LoVo (cell line): Measurements from ENCODE around the gene DPM2.

ENCODE experiments used
- DNase-seq: peaks from one replicate; pipeline ENCODE4 v3.0.0-alpha.2; 2016; ENCODE audit warnings: low spot score

DPM2 gene

DNA sequence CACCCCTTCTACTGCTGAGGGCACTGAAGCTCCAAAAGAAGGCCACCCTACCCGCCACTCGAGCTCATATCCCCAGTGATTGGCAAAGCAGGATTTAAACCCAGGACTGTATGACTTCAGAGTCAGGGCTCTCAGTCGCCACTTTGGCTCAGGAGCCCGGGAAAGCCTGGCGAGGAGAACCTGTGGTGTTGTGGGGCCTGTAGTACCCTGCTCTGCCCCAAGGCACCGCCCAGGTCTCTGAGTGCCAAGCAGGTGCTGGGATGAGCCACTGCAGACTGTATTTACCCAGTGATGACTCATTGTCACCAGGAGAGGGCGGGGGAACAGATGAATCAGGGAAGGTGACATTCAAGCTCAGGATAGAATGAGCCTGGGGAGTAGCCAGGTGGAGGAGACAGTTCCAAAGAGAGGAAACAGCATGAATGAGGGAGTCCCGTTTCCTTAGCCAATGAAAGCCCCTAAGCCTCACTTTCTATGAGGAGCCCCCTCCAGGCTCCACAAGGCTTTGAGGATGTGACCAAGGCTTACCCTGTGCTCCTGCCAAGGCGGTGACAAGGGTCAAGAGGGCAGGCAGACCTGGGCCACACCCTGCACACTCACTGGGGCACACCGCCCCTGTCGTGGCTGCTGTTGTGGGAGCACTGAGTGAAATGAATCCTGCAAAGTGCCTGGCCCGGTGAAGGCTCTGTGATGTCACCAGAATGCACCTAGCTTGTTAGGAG is 17.8 kb upstream of the DPM2 start:
- peak; percentile 95 for DNase-seq

DNA sequence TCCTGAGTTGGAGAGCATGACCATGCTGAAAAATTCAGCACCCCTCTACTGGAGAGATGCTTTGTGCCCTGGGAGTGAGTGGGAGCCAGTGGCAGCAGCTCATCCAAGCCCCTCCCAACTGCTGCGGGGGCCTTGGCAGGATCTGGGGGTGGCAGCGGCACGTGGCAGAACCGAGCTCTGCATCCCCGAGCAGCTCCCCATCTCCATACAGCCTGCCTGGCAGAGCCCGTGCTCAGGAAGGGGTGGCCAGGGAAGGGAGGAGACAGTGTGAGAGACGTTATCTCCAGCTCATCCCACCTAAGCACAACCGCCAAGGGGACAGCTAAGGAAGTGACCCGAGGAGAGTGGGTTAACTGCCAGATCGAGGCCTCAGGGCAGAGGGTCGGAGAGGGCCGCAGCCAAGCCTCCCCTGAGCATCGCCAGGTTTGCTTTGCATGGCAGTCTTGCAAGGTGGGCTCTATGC is 17.2 kb upstream of the DPM2 start:
- no peak for DNase-seq

DNA sequence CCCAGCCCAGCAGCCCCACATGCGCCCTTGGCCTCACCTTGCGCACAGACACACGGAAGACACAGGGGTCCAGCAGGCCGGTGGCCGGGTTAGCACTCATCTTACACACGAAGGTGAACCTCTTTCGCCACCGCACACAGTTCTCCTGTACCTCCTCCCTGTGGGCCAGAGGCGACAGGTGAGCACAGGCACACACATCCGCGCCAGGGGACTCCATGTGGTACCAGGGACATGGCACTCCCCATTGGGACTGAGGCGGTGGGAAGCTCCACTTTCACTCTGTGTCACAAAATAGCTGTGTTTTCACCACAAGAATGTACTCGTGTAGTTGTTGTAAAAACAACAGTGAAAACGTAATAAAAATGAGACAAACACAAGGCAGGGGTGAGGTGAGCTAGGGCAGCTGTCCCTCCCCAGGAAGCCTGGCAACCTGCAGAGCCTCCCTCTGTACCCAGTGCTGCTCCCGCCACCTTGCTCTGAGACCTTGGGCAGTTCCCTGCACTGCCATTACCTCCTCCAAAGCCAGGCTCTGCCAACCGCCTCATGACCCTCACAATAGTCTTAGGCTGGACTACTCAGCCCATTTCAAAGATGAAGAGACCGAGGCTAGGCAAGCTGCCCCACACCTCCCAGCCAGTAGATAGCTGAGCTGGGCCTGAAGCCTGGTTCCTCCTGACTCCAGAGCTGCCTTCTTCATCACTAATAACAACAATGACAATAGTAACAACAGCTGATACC is 16.3 kb upstream of the DPM2 start:
- no peak for DNase-seq

- DNase-seq = no peak
Measured at GRCh38 chr9:127953154-127953553, 15.5 kb upstream of the DPM2 start.

DNA sequence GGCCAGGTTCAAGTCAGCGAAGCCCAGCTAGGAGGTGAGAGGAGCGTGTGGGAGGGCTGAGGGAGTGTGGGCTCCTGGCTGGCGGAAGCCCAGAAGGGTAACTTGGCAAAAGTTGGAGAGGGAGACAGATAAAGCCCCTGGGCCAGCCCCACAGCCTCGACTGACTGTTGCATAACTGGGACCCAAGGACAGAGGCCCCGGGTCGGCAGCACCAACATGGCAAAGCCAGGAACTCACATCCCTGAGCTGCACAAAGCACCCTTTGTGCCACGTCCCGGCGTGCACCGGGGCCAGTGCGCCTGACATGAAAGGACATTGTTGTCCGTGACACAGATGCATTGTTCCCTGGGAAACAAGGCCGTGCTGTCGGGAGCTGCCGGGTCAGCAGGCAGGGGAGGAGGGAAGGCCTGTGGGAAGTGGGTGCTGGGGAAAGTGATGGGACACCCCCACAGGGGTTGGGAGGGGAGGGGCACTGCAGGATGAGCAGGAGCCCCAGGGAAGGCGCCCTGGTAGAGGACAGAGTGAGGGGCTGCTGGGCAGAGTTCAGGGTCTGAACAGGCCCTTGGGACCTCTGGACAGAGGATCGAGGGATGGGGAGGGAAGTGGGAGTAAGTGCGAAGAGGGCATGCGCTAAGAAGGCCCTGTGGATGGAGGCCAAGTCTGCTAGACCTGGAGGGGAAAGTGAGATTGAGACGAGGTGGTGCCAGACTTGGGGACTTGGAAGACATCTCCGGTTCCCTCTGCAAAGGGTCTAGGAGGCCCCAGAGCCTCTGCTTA is 13.0 kb upstream of the DPM2 start:
- no peak for DNase-seq

- no peak for DNase-seq
Measured at GRCh38 chr9:127949827-127950512, 12.3 kb upstream of the DPM2 start.

DNA sequence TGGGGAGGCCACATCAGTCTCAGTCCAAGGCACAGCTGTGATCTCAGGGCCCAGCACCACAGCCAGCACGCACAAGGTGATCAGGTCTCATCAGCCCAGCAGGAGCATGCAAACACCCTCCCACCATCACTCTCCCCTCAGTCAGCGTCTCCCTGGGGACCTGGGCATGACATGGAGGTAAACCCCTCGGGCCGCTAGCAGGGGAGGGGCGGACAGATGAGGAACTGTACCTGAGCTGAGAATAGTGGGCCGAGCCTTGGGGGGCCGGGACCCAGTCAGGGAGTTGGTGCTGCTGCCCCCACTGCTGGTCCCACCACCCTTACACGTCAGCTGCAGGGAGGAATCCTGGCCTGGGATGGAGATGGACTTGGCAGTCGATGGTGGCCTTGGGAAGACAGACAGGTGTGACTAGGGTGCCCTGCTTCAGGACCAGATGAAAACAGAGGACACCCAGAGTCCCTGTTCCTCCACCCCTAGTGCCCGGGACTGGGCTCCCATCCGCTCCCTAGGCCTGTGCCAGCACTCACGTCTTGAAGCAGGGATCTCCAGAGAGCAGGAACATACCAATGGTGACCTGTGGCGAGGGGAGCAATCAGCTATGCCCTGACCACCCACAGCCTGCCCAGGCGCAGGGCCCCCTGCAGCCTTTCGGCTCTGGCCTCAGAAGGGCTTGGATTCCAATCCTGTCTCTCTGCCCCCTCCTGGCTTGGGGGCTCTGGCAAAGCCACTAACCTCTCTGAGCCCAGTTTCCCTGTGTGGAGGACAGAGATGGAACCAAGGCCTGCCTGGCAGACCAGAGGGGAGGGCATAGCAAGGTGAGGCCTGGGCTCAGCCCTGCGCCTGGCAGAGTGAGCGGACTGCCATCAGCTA is 10.4 kb upstream of the DPM2 start:
- DNase-seq = no peak

GRCh38 chr9:127946728-127947127 is 9.1 kb upstream of the DPM2 start:
- DNase-seq = no peak

DNA sequence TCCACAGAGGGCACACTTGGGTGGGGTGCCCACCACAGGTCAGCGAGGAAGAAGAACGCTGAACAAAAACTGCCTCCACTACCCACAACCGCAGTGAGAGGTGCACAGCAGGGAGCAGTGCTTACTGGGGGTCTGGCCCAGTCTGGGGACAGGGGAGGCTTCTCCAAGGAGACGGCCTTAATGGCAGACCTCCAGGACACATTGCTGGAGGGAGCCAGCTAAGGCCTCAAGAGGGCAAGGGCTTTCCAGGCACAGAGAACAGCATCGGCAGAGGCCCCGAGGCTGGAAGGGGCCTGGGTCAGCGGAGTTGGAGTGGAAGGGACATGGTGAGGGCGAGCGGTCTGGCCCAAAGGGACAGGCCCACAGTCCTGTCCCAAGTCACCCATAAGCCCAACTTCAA is 8.3 kb upstream of the DPM2 start:
- no peak for DNase-seq

- no peak for DNase-seq
Measured at GRCh38 chr9:127945338-127945737, 7.7 kb upstream of the DPM2 start.

GRCh38 chr9:127944586-127945218 is 7.0 kb upstream of the DPM2 start:
- no peak for DNase-seq

DNA sequence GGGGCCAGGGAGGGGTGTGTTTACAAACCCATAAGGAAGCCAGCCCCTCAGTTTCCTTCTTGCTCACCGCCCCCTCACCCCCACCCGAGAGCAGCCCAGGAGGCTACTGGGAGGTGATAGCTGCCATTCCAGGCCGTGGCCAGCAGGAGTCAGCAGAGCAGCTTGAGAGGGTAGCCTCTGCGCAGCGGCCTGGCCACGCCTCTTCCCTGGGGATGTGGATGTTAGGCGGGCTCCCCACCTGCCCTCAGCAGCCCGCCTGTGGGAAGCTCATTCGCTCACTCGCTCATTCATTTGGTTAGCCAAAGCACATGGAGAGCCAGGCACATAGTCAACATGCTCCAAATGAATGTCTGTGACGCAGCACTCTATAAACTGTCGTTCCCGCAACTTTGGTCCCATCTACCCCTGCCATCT is 6.1 kb upstream of the DPM2 start:
- no peak for DNase-seq

DNA sequence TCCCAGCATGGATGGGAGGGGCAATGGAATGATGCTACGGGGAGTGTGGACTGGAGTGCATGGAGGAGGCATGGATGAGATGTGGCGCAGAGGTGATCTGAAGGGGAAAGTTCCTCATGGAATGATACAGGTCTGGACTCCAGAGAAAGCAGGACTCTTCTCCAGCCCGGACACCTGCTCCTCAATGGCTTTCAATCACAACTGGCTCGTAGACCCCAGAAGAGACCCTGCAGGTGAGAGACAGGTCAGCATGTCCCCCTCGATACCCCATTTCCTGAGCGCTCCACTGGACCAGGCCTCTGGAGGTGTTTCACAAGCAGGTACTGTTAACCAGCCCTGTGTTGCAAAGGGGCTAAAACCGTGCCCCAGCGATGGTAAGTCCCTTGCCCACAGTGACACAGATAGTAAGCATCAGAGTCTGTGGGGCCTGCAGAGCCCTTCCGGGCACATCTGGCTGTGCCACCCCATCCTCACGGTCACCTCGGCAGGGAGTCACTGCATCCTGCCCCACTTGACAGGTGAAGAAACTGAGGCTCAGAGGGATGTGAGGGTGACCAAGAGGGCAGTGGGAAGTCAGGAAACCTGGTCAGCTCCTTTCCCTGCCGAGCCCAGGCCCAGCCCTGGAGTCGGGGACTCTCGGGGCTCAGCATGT is 5.5 kb upstream of the DPM2 start:
- DNase-seq = no peak

DNA sequence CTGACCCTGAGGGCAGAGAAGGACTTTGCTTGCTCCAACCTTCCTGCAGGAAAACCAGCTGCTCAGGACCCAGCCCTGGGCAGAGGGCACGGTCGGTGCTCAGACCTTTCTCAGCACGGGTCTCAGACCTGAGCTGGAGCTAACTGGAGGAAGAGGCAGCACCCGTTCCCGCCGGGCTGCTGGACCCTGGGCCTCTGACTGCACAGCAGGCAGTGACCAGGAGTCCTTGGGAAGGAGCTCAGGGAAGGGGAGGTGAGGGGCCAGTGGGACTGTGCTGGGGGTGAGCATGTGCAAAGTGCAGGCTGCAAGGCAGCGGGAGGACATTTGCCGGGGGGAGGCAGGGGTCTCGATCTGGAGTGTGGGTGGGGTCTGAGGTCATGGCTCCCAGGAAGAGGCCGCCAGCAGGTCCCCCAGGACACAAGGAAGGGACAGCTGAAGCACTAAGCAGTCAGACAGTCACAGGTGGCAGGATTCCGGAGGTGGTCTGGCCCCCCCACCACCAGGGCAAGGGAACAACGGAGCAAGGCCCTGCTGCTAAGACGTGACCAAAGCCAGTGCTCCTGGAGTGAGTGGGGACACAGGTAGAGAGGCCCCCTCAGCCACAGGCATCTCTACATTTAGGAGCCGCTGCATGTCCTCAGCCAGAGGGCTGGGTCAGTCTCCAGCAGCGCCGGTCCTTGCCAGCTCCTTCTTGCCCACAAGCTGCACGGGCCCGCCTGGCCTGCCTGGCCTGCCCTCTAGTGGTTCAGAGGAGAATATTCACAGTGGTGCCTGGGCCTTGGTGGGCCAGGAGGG is 4.8 kb upstream of the DPM2 start:
- peak; percentile 41 for DNase-seq

- DNase-seq = no peak
Measured at GRCh38 chr9:127941961-127942215, 4.2 kb upstream of the DPM2 start.

DNA sequence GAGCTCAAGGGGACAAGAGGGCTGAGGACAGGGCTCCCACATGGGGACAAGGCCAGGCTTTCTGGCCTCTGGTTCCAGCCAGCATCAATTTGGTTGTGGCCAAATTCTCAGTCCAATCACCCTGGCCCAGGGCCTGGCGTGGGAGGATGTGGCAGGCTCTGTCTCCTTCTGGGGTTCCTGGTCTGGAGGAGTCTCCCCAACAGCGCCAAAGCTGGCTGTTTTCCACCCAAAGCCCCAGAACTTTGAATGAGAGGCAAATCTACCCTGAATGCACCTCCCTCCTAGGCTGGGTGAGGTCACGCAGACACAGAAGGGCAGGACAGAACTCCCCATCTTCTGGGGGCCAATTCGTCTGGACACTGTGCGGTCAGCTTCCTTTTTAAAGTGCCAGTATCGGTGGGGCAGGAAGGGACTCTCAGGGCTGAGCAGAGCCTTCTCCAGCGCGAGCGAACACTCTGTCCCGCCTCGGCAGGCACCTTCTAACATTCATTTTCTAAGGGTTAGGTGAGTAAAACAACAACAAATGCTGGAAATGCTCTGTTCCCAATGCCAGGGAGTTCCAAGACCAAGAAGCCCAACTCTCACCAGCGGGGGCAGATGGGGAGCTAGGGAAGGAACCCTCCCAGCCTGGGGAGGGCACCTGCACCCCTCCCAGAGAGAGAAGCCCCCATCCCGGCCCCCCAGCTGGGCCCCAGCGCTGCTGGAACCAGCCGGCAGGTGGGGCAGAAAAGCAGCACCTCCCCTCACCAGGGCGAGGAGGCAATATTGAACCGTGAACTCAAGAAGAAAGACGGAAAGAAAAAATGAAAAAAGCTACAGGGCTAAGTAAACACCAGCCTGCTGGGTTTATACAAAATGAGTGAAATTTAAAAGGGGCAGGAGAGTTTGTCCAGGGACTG is 3.7 kb upstream of the DPM2 start:
- DNase-seq = no peak

DNA sequence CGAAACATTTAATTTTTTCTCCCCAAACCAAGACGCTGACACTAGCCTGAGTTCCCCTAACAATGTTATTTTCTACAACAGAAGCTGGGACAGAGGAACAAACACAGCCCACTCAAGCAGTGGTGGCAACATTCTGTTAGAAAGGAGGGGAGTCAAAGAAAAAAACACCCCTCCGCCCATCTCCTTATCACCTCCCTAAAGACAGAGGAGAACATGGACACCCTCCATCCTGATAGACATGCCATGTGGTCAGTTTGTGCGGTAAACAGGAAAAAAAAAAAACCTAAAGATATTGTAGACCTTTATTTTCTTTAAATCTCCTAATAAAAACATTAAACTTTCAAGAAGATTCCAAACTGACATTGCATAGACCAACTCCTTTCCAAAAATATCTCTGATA is 2.9 kb upstream of the DPM2 start:
- DNase-seq = no peak

GRCh38 chr9:127938298-127938690 is 640 bp upstream of the DPM2 start:
- no peak for DNase-seq

DNA sequence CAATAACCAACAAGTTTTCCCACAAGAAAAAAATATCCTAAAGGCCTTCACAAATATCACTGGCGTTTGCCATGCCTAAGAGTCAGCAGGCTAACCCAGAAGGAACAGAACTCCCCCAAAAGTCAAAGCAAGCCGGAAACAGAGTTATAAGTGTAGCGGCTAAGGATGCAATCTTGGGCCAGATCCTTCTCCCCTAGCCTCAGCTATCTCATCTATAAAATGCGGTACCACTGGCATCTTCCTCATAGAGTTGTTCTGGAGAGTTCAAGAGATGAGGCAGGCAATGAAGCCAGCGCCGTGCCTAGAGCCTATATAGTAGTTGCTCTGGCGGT is 632 bp downstream of the DPM2 start:
- no peak for DNase-seq
